Measurements from ENCODE around the gene MED25.

The MED25 gene

GRCh38 chr19:49839713-49840112 lies 21.6 kb downstream of the MED25 start:
- ATAC-seq: no peak
- no peak for TF ChIP-seq BACH2 (CRISPR knock-in tag; IDR thresholded peaks at IDR 0.05; ENCODE audit: borderline replicate concordance)
- TF ChIP-seq CSDC2 (CRISPR knock-in tag; IDR thresholded peaks at IDR 0.05): no peak
- no peak for TF ChIP-seq ZFP30 (CRISPR knock-in tag; IDR thresholded peaks at IDR 0.05)
- TF ChIP-seq CSRNP3 (CRISPR knock-in tag; IDR thresholded peaks at IDR 0.05): no peak
- no peak for TF ChIP-seq ARNTL (CRISPR knock-in tag; IDR thresholded peaks at IDR 0.05; ENCODE audit: borderline replicate concordance, low read depth)
- TF ChIP-seq ZNF70 (CRISPR knock-in tag; IDR thresholded peaks at IDR 0.05): no peak
- TF ChIP-seq PATZ1 (CRISPR knock-in tag; IDR thresholded peaks at IDR 0.05; ENCODE audit: borderline replicate concordance): no peak
- no peak for TF ChIP-seq SNAI2 (CRISPR knock-in tag; IDR thresholded peaks at IDR 0.05)
- TF ChIP-seq ZC3H10 (CRISPR knock-in tag; IDR thresholded peaks at IDR 0.05): no peak
- no peak for TF ChIP-seq RARB (CRISPR knock-in tag; IDR thresholded peaks at IDR 0.05)

- ATAC-seq: no peak
- no peak for TF ChIP-seq ZNF8 (CRISPR knock-in tag; IDR thresholded peaks at IDR 0.05)
- TF ChIP-seq ARNTL (CRISPR knock-in tag; IDR thresholded peaks at IDR 0.05; ENCODE audit: borderline replicate concordance, low read depth): no peak
- no peak for TF ChIP-seq ZNF70 (CRISPR knock-in tag; IDR thresholded peaks at IDR 0.05)
- TF ChIP-seq CSDC2 (CRISPR knock-in tag; IDR thresholded peaks at IDR 0.05): no peak
Measured at GRCh38 chr19:49840321-49840720, 22.2 kb downstream of the MED25 start.

GRCh38 chr19:49840736-49841249 lies 22.7 kb downstream of the MED25 start:
- ATAC-seq: no peak
- TF ChIP-seq ARNTL (CRISPR knock-in tag; IDR thresholded peaks at IDR 0.05; ENCODE audit: borderline replicate concordance, low read depth) (no peak), ZFP30 (CRISPR knock-in tag; IDR thresholded peaks at IDR 0.05) (no peak), SNAI2 (CRISPR knock-in tag; IDR thresholded peaks at IDR 0.05) (no peak), GLIS3 (CRISPR knock-in tag; IDR thresholded peaks at IDR 0.05) (no peak)

- TF ChIP-seq CREB5 (CRISPR knock-in tag; IDR thresholded peaks at IDR 0.05; ENCODE audit: low read depth) (no peak), RARB (CRISPR knock-in tag; IDR thresholded peaks at IDR 0.05) (no peak)
- ATAC-seq: no peak
Measured at GRCh38 chr19:49843265-49843664, 25.2 kb downstream of the MED25 start.

- ATAC-seq: no peak
Measured at GRCh38 chr19:49844138-49845095, 26.3 kb downstream of the MED25 start.

More at GRCh38 chr19:49844138-49845095, 26.3 kb downstream of the MED25 start:
- TF ChIP-seq CREB5 (CRISPR knock-in tag; IDR thresholded peaks at IDR 0.05; ENCODE audit: low read depth): no peak
- TF ChIP-seq BACH2 (CRISPR knock-in tag; IDR thresholded peaks at IDR 0.05; ENCODE audit: borderline replicate concordance): no peak
- no peak for TF ChIP-seq TCF4 (CRISPR knock-in tag; IDR thresholded peaks at IDR 0.05; ENCODE audit: borderline replicate concordance)
- no peak for TF ChIP-seq ESRRG (CRISPR knock-in tag; IDR thresholded peaks at IDR 0.05)
- TF ChIP-seq OSR1 (CRISPR knock-in tag; IDR thresholded peaks at IDR 0.05): no peak
- TF ChIP-seq CSDC2 (CRISPR knock-in tag; IDR thresholded peaks at IDR 0.05): no peak
- no peak for TF ChIP-seq TSHZ2 (CRISPR knock-in tag; IDR thresholded peaks at IDR 0.05)
- TF ChIP-seq ZNF8 (CRISPR knock-in tag; IDR thresholded peaks at IDR 0.05): no peak
- no peak for TF ChIP-seq ZC3H10 (CRISPR knock-in tag; IDR thresholded peaks at IDR 0.05)
- TF ChIP-seq SNAI2 (CRISPR knock-in tag; IDR thresholded peaks at IDR 0.05): no peak
- TF ChIP-seq ARNTL (CRISPR knock-in tag; IDR thresholded peaks at IDR 0.05; ENCODE audit: borderline replicate concordance, low read depth): no peak
- no peak for TF ChIP-seq PPARA (CRISPR knock-in tag; IDR thresholded peaks at IDR 0.05; ENCODE audit: borderline replicate concordance)
- no peak for TF ChIP-seq PATZ1 (CRISPR knock-in tag; IDR thresholded peaks at IDR 0.05; ENCODE audit: borderline replicate concordance)
- no peak for TF ChIP-seq ISL1 (CRISPR knock-in tag; IDR thresholded peaks at IDR 0.05)
